GM19324 (cell line): ENCODE data around the gene LIPJ.
A peak's percentile ranks its signal among the peaks of the same experiment; 100 is the strongest.

Experiments used
- ATAC-seq: cut with Tn5 transposase; IDR thresholded peaks from one replicate; pipeline ENCODE4 v1.9.1; 2021; ENCODE audit warnings: mild to moderate bottlenecking, moderate library complexity; ENCODE audit not compliant: unreplicated experiment, low FRiP score

LIPJ gene

GRCh38 chr10:88586462-88586861 is at the start of gene LIPJ:
TSS of gene LIPJ (plus strand) at chr10:88586762. CDS start at chr10:88590688, 3,926 bp downstream.
- ATAC-seq: no peak

DNA sequence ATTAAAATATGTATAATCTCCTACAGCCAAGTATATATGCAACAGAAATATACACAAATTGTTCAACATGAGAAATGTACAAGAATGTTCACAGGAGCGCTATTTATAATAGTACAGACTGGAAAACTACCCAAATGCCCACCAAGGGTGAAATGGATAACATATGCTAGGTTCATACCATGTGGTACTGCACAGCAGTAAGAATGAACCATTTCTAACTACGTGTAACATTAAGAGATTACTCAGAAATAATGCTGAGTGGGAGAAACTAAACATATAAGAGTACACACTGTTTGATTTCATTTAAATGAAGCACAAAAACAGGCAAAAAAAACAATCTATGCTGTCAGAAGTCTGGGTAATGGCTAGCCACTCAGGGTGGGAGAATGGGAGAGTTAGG is 49.2 kb upstream of the LIPJ start:
- ATAC-seq: no peak

GRCh38 chr10:88538048-88538447 is 48.5 kb upstream of the LIPJ start:
- ATAC-seq: no peak

DNA sequence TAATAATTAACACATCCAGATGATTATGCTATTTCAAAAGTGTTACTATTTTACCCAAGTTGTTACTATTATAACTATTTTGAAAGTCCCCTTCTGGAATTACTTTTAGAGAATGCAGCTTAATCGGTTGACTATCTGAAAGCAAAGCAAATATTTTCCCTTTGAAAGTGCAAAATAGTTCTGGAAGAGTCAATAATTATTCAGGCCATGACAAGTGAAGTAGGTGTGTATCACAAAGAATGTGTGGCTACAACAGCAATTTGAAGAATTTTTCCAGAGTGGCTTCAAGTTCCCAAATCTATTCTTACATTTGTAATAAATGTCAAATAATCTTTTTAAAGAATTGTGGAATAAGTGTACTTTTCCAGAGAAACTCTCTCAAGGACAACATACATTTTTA is 46.2 kb upstream of the LIPJ start:
- no peak for ATAC-seq

- no peak for ATAC-seq
Measured at GRCh38 chr10:88541116-88541626, 45.4 kb upstream of the LIPJ start.

DNA sequence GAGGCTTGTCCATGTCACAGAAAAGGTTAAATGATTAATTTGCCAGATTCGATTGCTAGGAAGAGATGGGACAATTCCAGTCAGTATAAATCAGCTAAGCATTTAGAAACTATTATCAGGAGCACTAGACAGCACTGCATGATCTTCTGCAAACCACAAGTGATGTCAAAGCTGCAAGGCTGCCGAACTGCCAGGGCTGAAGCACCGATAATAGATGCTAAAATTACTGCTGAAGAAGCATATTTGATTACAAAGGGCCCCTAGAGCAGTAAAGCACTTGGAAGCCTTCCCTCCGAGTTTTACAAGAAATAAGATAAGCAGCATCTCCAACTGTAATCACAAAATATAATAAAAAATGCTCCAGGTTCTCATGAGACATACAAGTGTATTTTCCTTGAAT is 44.0 kb upstream of the LIPJ start:
- ATAC-seq: no peak

- ATAC-seq: no peak
Measured at GRCh38 chr10:88544140-88544870, 42.3 kb upstream of the LIPJ start.

- no peak for ATAC-seq
Measured at GRCh38 chr10:88545359-88545758, 41.2 kb upstream of the LIPJ start.

- ATAC-seq: no peak
Measured at GRCh38 chr10:88546497-88546896, 40.1 kb upstream of the LIPJ start.

- no peak for ATAC-seq
Measured at GRCh38 chr10:88551246-88551645, 35.3 kb upstream of the LIPJ start.

- peak; percentile 83 for ATAC-seq
Measured at GRCh38 chr10:88553116-88553752, 33.3 kb upstream of the LIPJ start.

- ATAC-seq: no peak
Measured at GRCh38 chr10:88555190-88555908, 31.2 kb upstream of the LIPJ start.

GRCh38 chr10:88557256-88557655 is 29.3 kb upstream of the LIPJ start:
- ATAC-seq: no peak

DNA sequence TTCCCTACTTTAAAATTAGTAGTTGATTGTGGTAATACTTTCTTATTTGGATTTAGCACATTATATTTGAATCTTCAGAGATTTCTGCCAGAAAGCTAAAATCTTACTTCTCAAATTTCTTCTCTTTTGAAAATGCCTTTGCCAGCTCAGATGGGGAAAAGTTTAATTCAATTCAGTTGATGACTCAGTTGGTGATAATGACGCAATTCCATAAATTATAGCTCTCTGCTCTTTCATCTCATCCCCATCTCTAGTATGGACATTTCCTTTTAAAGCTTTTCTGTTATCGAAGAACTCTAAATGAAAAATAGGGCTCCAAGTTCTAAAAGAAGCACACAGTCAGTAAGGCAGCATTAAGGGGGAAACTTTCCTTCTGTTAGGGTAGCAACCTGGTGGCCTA is 28.9 kb upstream of the LIPJ start:
- no peak for ATAC-seq

GRCh38 chr10:88562152-88562551 is 24.4 kb upstream of the LIPJ start:
- no peak for ATAC-seq

DNA sequence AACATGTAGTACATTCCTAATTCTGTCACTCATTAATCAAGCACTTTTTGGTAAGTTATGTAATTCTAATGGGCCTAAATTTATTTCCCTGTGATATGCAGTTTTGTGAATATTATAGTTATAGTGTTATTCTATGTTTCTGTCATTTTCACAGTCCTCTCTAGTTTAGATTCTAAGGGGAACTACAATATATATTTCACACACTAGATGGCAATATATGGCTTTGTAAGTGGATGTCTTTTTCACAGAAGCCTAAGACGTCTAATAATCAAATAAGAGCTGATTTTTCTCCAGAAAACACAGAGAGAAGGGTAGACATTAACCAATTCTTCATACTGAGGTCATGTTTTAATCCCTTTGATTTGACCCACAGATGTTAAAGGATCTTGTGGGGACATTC is 21.5 kb upstream of the LIPJ start:
- no peak for ATAC-seq

DNA sequence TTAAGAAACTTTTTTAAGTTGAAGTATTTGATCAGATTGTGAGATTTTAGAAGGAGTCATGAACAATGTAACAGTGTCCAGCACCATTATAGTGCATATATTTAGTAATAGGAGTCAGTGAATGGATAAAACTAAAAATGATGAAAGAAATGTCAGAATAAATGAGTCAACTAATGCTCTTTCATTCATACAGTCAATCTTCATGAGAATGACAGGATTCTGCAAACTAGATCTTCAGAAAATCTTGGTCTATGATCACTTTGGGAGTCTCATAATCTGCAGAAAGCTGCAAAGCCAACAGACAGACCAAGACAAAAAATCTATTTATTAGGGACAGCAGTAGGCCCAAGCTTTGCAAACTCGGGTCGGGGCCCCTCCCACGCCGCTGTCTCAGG is 4.2 kb upstream of the LIPJ start:
- ATAC-seq: no peak

DNA sequence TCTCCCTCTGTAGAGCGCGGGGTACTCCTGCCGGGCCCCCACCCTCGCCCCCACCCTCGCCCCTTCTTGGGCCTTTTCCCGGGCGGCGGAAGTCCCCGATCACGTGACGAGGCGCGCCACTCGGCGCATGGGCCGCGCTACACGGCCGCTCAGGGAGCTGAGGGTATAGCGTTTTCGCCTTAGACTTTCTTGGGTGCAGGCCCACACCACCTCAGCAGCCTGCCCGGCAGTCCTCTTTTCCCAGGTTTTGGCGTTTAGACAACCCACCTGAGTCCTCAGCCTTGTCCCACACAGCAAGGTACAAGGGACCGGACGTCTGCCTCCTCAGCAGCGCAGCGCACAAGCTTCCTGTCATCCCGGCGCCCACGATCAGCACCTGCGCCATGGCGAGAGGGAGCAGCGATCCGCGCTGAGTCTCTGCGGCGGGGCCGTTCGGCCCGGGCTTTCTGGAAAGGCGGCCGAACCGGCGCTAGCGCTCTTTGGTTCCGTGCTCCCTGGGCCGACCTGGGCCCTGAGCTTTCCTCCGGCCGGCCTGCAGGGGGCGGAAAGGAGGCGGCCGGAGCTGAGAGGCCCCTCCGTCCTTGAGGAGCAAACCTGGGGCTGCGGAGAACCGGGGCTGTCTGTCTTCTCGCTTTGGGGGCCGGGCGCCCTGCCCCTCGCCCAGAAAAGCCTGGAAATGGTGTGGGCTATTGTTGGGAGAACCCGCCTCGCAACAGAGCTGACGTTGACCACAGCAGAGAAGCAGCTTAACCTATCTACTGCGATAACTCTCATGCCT is 3.6 kb upstream of the LIPJ start, which contains the start of gene RNLS:
TSS of gene RNLS (minus strand) at position 513 of the 778 bp plus-strand sequence.
- peak; percentile 79 for ATAC-seq

DNA sequence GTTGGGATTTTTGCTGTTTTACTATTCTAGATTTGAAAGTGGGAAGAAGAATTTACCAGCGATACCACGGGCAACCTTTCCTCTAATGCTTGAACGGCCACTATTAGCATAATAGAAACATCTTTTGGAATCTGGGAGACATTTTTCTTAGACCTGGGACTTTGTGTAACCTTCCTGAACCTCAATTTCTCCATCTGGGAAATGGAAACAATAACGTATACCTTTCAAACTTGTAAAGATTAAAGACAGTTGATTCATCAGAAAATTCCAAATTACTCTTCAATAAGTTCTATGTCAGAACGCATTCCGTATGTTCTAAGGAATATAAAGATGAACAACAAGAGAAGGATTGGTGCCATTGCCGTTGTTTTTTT is 3.0 kb upstream of the LIPJ start:
- ATAC-seq: no peak

- ATAC-seq: no peak
Measured at GRCh38 chr10:88592381-88592780, 5.8 kb downstream of the LIPJ start.

- ATAC-seq: no peak
Measured at GRCh38 chr10:88592906-88593305, 6.3 kb downstream of the LIPJ start.
